HG03354 (cell line): Measurements from ENCODE around the gene BABAM2.

Source experiments
- ATAC-seq: cut with Tn5 transposase; IDR thresholded peaks from one replicate; pipeline ENCODE4 v1.9.1; 2021; ENCODE audit warnings: mild to moderate bottlenecking; ENCODE audit not compliant: unreplicated experiment, poor library complexity, severe bottlenecking

The BABAM2 gene

GRCh38 chr2:27904405-27904665 is 13.8 kb downstream of the BABAM2 start:
- ATAC-seq: no peak

- no peak for ATAC-seq
Observed at GRCh38 chr2:27906074-27906473, 15.5 kb downstream of the BABAM2 start.

DNA sequence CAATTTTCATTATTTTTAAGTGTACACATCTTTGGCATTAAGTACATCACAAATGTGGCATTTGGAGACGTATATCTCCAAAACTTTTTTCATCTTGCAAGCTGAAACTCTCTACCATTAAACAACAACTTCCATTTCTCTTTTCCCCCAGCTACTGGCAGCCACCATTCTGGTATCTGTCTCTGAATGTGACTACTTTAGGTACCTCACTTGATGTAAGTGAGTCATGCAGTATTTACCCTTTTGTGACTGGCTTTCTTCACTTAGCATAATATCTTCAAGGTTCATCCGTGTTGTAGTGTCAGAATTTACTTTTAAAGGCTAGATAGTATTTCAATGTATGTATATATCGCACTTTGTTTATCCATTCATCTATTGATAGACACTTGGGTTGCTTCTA is 17.0 kb downstream of the BABAM2 start:
- ATAC-seq: no peak

GRCh38 chr2:27909901-27910300 is 19.4 kb downstream of the BABAM2 start:
- no peak for ATAC-seq

GRCh38 chr2:27911458-27912210 is 21.1 kb downstream of the BABAM2 start:
- ATAC-seq: peak; percentile 52

- ATAC-seq: no peak
Observed at GRCh38 chr2:27912512-27912911, 22.0 kb downstream of the BABAM2 start.

DNA sequence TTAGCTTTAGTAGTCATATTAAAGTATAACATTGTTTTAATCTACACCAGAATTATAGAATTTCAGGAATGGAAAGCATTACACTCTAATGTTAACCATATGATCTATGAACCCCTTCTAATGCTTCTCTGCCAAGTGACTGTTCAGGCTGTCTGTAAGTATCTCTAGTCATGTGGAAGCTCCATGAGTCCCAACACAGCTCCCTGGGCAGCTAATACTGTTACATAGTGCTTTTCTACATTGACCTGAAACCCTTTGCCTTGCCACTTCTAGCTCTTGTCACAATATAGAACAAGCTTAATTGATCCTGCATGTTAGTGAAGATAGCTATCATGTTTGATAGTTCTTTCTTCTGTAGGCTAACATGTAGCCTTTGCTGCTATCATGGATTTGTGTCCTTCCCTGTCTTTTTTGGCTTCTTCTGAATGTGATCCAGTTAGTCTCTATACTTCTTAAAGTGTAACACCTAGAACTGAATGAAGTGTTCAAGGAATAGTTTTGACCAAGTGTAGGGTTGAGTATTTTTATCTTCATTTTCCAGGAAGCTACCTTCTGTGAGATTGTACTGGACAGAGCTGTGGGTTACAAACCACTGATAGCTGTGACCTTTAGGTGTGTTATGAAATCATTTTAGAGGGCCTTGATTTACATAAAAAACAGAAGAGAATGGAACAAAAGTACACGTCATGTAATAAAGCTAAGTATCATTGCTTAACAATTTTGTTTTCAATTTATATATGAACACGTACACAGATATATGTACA is 23.7 kb downstream of the BABAM2 start:
- ATAC-seq: no peak

DNA sequence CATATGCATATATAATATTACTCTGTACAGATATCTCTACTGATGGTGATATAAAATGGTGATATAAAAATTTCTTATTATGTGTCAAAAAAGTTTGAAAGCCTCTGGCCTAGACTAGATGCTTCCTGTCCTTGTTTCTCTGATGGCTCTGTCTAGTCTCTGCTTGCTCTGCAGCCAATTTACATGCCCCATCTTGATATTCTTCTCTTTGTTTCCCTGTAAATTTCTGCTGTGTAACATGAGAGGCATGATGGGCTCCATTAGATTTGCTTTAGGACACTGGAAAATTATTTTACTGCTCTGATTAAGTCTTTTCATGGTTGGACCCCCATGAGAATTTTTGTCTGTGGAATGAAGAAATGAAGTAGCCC is 24.3 kb downstream of the BABAM2 start:
- no peak for ATAC-seq

DNA sequence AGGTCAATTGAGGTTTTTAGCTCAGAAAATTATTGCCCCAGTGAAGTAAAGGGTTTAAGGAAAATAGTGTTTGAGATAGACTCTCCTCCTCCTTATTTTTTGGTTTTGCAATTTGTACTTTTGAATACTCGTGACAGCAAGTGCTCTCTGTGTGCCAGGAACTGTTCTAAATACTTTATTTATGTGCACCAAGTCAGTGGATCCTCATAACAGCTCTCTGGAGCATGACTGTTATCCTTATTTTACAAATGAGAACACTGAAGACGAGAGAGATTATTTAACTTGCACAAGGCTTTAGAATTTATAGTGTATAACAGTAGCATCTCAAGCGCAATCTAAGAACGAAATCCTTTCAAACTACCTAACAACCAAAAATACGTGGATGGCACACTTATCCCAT is 24.7 kb downstream of the BABAM2 start:
- ATAC-seq: no peak

DNA sequence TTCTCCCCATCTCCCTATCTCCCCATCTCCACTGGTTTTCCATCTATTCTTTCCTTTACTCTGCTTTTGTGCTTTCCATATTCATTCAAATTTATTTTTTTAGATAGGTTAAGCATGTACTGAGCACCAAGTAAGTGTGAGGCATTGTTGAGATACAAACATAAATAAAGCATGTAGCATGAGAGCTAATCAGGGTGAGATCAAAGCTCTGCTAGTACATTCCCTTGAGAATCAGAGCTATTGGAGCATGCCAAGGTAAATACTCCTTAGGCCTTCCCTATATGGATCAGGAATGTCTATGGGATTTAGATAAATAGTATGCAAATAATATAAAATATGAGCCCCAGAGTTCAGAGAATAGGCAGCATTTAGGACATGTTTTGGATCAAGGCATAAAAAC is 25.3 kb downstream of the BABAM2 start:
- ATAC-seq: no peak

DNA sequence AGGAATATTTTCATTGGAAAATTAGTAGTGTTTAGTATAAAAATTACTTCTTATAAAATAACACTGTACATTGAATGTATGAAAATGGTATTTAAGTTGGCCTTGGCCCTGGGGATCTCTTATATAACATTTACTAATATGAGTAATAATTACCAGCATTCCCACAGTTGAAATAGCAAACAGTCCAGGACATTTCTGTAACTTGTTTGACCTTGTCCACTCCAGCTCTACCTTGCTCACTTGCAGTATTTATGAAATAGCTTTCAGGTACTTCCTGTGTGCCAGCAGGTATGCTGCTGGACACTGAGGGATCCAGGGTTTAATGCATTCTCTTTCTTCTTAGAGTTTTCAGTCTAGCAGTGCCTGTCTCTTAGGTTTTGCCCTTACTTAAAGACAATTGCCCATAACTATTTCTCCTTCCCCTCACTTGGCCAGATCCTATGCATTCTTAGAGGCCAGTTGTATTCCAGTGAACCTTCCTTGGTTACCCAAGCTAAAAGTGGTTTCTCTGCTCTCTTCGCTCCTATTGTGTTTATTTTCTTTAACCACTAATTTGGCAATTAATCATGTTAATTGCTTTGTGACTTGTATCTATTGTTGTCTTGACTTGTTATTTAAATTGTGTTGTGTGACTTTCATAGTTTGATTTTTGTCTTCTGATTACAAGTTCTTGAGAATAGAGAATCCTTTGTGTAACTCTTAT is 25.9 kb downstream of the BABAM2 start:
- no peak for ATAC-seq

DNA sequence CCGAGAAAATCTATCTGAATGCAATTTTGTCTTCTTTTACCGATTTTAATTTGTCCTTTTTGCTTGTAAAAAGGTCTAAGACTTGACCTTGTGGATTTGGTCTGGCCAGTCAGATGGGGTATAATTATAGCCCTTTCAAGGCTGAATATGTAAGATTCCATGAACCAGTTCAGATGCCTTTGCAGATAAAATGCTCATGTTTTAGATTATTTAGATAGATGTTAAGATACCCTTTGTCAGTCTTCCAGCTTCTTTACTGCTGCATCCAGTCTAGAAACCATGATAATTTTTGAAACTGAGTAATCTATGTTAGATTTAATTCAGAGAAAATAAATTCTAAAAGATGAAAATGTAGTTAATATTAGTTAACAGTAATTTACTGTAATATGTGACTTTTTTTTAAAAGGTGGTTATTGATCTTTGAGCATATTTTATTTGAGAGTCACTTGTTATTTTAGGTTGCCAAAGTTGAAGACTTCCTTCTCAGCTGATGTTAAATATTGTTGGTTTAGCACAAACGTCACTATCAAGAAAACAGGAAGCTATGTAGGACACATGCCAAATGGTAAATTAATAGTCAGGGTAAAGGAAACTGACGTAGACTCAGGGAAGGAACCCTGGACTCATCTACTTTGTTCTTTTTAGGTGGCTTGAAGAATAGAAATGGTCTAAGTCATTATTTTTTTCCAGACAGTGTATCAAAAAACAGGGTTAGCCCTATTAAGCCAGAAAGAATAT is 29.8 kb downstream of the BABAM2 start:
- ATAC-seq: no peak

DNA sequence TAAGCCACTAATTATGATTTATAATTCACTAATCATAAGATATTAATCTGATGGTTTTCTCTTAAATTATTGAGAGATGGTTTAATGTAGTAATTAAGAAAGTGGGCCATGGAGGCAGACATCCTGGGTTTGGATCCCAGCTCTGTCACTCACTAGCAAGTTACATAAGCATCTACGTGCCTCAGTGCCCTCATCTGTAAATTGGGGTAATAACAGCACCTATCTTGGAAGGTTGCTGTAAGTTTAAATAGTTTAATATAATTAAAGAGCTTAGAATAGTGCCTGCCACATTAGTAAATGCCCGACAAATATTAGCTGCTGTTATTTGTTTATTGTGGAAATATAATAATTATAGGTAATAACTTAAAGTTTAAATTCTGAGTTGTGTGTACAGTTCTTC is 30.9 kb downstream of the BABAM2 start:
- ATAC-seq: no peak

DNA sequence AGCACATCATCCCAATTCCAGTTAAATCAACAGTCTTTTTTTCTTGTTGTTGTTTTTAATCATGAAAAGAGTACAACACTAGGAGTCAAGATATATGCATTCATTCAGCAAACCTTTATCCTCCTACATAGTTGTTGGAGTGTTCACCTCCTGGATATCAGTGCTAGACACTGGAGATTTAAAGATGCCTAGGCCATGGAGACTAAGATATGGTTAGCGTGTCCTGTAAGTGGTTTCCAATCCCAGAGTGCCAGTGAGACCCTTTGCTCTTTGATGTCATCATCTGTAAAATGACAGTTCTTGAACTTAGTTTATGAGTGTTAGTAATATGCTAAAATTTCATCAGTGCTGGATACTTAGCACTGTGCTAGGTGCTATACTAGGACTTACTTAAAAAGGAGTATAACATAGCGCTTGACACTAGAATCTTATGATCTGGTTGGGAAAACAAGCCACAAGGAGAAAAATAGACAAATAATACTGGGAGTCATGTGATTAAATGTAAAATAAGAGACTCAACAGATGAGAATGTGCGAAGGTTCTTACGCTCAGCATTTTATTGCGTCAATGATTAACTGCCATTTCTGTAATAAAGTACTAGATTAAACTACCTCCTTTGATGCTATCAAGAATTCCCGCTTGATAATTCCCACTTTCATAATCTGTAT is 31.5 kb downstream of the BABAM2 start:
- ATAC-seq: no peak

DNA sequence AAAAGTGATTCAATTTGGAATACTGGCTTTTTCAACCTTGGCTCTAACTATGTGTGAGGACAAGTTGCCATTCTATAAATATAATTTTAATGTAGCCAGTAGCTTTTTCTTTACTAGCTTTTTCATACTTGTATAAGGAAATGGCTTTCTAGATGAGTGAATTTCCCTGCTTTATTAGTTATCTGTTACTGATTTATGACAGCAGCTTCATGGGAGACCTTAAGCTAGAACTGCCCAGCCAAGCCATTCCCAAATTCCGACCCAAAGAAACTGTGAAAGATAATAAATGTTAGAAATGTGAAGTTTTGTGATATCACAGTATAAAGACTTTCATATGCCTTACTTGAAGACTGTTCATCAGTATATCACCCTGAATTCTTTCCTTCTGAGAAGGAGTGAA is 32.3 kb downstream of the BABAM2 start:
- no peak for ATAC-seq

- ATAC-seq: no peak
Observed at GRCh38 chr2:27925766-27926472, 35.4 kb downstream of the BABAM2 start.

DNA sequence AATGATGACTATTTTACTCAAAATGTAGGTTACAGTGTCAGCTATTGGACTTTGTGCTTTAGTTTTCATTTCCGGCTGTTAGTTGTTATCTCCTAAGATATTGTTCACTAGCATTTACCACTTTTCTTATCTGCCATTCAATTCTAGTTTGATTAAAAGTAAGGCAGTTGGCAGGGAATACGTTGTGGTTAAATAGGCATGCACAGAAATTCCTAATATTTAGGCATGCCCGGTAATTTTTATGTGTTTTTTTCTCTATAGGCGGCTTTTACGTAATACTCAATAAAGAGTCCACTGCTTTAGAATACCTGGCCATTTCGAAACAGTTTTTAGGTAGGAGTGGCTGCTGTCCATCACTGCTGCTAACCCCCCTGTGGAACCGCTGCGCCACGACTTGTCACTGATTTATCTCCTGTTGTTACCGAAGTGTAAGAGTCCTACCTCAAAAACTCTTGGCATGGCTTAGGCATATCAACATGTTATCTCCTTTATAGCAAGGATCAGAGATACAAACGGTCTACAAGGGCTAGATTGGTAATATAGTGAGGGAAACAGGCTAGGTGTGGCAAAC is 39.5 kb downstream of the BABAM2 start:
- ATAC-seq: no peak

- no peak for ATAC-seq
Observed at GRCh38 chr2:27931361-27931950, 40.9 kb downstream of the BABAM2 start.

- ATAC-seq: no peak
Observed at GRCh38 chr2:27932396-27932795, 41.9 kb downstream of the BABAM2 start.
